ENCODE data around the gene KRTAP10-10.

- no peak for TF ChIP-seq EZH2 (IDR thresholded peaks at IDR 0.05; ENCODE audit: low read length, missing control alignments)
- TF ChIP-seq CTCF (conservative IDR thresholded peaks at IDR 0.05 in 1 of 2, IDR thresholded peaks at IDR 0.05 in 1 of 2; ENCODE audit: low read depth in 1 of 2, low read length in 2 of 2), result no peak
Measured at GRCh38 chr21:44594406-44594916, 42.7 kb upstream of the KRTAP10-10 start.

All from fibroblast of lung (primary cell).